ENCODE data around the gene APOC3.

Gene APOC3

GRCh38 chr11:116814502-116814901, 15.2 kb upstream of the APOC3 start:
- no peak for DNase-seq (ENCODE audit: low spot score)
- TF ChIP-seq CTCF (IDR thresholded peaks at IDR 0.05), result no peak
- H3K4me3 ChIP-seq, result no peak overlapping the region
- H3K27ac ChIP-seq, result no peak overlapping the region

- Histone ChIP-seq H3K4me3 (no peak overlapping the region), H3K27ac (no peak overlapping the region)
- no peak for DNase-seq (ENCODE audit: low spot score)
- no peak for TF ChIP-seq CTCF (IDR thresholded peaks at IDR 0.05)
Measured at GRCh38 chr11:116819049-116819448, 10.7 kb upstream of the APOC3 start.

GRCh38 chr11:116821050-116821918, 8.4 kb upstream of the APOC3 start:
- no peak for TF ChIP-seq CTCF (IDR thresholded peaks at IDR 0.05)
- Histone ChIP-seq H3K4me3 (no peak overlapping the region), H3K27ac (no peak overlapping the region)
- peak; percentile 68 for DNase-seq (ENCODE audit: low spot score)

GRCh38 chr11:116822575-116822974, 7.1 kb upstream of the APOC3 start:
- TF ChIP-seq CTCF (IDR thresholded peaks at IDR 0.05), result no peak
- Histone ChIP-seq H3K4me3 (no peak overlapping the region), H3K27ac (no peak overlapping the region)
- no peak for DNase-seq (ENCODE audit: low spot score)

- DNase-seq (ENCODE audit: low spot score), result no peak
- no peak within 1 kb of the TSS for H3K27ac ChIP-seq
- no peak for TF ChIP-seq CTCF (IDR thresholded peaks at IDR 0.05)
- H3K4me3 ChIP-seq, result no peak within 1 kb of the TSS
Measured at GRCh38 chr11:116823031-116823843, 6.5 kb upstream of the APOC3 start, which contains the start of gene APOA4. APOA4 (minus strand) TSS chr11:116823304; CDS start chr11:116823191, 113 bp downstream.

GRCh38 chr11:116825434-116825833, 4.3 kb upstream of the APOC3 start:
- no peak for TF ChIP-seq CTCF (IDR thresholded peaks at IDR 0.05)
- no peak for DNase-seq (ENCODE audit: low spot score)
- H3K4me3 ChIP-seq, result no peak overlapping the region

More at GRCh38 chr11:116825434-116825833, 4.3 kb upstream of the APOC3 start:
- no peak overlapping the region for H3K27ac ChIP-seq
